ENCODE data around the gene FMO1.
"Not testable (repeated sequence)": the region's sequence is repeated elsewhere in the genome, so short reads cannot be mapped to it uniquely, and the experiment has no call there.

Gene FMO1

DNA sequence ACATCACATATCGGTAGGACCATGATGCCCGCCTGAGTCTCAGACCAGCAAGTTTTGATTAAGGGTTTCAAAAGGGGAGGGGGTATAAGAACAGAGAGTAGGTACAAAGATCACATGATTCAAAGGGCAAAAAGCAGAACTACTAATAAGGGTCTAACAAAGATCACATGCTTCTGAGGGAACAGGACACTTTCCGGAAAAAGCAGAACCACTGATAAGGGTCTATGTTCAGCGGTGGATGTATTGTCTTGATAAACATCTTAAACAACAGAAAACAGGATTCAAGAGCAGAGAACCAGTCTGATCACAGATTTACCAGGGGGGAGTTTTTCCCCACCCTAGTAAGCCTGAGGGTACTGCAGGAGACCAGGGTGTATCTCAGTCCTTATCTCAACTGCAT is 12.1 kb upstream of the FMO1 start:
- not testable (repeated sequence) for DNase-seq

- no peak for DNase-seq
Observed at GRCh38 chr1:171243878-171244277, 4.4 kb upstream of the FMO1 start.

DNA sequence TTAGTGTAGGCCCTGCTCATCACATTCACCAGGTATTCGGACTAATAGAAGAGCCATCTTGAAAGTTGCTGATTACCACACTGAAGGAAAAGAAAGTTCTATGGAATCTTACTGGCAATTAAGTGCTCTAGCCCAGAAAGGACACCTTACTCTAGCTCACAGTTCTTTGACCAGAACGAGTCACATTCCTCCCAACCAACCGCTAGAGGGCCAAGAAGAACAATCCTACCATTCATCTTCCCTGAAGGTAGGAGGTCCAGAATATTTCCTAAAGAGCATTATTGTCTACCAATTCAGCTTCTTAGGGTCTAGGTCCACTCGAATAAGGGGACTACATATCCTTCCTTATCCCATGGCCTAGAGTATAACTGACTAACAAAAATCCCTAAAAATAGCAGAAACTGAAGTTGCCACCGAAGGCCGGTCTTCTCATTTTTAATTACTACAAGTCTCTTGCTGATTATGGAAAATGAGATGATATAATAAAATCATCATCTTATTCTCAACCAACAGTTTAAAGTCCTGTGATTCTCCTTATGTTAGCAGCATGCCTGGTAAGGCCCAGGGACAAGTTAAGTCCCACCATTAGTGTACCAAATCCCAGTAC is 2.7 kb upstream of the FMO1 start:
- no peak for DNase-seq

DNA sequence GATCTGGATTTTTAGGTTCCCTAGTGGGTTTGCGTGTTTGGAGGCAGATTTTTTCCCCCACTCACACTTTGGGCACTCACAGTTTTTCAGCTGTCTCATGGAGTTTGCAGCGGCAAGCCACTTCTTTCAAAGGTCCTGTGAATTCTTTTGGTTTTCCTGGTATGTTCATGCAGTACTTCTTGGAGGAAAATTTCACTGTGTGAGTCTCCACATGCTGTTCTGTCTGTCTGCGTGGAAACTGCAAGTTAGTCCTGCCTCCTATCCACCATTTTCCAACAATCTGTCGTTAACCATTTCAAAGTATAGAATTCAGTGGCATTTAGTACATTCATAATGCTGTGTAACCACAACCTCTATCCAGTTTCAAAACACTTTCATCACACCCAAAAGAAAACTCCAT is 793 bp upstream of the FMO1 start:
- DNase-seq: no peak

- no peak for DNase-seq
Observed at GRCh38 chr1:171248841-171249240, 547 bp downstream of the FMO1 start.

GRCh38 chr1:171250263-171250662 is 2.0 kb downstream of the FMO1 start:
- DNase-seq: no peak

DNA sequence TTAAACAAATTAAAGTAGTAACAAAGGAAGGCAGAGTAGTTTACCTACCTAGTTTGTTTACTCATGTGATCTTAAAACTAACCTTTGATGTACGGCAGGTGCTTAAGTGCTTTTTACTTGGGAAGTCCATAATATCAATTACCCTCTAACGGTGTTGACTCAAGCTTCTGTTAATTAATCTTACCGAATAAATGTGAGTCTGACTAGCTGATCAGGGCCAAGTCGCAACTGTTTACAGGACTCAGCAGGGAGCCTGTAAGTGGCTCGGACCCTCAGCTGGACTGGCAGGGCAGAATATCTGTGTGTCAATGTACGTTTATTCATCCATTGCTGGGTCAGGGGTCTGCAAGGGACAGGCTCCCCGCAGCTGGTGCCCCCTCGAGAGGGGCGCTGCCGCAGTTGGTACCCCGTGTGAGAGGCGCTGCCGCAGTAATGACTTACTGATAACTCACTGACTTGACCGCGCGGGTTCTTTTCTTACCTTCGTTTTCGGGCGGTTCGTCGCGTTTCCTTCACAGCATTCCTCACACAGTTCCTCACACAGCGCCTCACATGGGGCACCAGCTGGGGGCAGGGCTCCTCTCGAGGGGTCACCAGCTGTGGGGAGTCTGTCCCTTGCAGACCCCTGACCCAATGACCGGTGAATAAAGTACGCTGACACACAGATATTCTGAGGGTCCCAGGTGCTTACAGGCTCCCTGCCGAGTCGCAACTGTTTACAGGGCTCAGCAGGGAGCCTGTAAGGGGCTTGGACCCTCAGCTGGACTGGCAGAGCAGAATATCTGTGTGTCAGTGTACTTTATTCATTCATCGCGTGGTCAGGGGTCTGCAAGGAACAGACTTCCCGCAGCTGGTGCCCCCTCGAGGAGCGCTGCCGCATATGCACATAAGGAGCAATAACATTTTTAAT is 3.0 kb downstream of the FMO1 start:
- peak; percentile 55 for DNase-seq

DNA sequence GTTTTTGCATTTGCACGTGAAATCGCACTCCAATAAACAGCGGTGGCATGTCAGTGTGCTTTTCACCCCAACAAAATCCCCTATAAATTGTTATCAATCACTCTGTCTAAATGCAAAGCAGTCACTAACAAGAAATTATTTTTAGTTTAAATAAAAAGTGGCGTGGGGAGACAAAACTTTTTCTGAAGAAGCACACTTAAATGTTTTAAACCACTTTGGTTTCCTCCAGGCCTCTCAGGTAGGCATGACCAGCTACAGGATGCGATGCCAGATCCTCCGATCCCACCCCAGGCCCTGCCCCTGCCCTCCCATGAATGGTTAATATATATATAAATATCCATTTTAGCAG is 3.6 kb downstream of the FMO1 start:
- no peak for DNase-seq

GRCh38 chr1:171252482-171252881 is 4.2 kb downstream of the FMO1 start:
- no peak for DNase-seq

GRCh38 chr1:171254859-171255258 is 6.6 kb downstream of the FMO1 start:
- DNase-seq: no peak

DNA sequence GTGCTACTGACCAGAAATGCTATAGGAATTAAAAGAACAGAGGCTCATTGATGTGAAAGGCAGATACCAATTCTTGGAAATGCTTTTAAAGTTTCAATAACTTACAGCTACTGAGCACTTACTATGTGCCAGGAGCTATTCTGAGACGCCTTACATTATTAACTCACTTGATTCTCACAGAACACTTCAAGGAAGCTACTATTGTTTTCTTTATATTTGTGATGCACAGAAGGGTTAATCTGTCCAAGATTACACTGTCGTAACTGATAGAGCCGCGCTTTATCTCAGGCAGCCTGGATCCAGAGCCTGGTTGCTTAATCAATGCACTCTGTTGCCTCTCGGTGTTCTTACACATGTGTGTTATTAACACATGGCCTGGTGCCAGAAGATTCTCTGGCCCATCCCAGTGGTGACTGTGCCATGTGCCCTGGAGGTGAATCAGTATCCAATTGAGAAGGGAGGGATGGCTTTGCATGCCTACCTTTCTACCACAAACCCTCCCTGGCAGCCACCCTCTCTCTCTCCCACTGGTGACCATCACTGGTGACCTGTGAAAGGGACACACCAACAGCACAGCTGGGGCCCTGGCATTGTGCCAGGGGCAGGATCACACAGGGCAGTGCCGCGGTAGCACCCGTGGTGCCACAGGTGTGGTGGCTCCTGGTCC is 8.8 kb downstream of the FMO1 start:
- DNase-seq: no peak

DNA sequence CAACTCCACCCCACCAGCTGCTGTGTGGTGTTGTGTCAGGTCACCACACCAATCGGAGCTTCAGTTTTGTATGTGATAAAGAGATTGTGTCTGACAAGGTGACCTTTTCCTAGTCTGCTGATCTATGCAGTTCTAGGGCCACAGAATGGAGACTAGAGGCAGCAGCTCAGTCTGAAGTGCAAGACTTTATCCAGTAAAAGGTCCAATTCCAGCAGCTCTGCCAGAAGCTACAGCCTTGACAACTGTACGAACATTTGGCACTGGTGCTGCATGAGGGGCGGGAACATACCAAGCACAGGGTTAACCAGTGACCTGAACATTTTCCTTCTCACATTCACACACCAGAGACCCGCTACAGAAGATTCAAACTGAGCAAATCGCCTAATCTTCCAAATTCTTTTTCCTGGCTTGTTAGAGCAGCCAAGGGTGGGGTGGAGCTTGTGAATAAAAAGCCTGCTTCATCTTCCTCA is 9.3 kb downstream of the FMO1 start:
- no peak for DNase-seq

DNA sequence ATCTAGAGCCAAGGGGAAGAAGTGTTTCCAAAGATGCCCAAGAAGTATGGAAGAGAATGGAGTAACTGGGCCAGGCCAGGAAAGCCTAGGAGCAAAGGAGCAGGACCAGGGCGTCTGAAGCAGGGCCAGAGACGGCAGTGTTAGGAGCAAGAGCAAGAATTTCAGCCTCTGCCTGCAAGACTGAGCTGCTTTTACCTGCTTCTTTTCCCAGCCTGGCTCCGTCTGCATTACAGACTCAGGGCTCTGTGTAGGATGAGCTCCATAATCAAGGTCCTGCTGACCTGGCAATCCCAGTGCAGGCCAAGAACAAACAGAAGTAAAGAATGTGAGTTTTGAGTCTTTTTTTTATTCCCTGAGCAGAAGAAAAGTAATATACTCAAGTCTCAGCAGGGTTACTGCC is 10.1 kb downstream of the FMO1 start:
- no peak for DNase-seq

GRCh38 chr1:171258943-171259342 is 10.6 kb downstream of the FMO1 start:
- DNase-seq: no peak

DNA sequence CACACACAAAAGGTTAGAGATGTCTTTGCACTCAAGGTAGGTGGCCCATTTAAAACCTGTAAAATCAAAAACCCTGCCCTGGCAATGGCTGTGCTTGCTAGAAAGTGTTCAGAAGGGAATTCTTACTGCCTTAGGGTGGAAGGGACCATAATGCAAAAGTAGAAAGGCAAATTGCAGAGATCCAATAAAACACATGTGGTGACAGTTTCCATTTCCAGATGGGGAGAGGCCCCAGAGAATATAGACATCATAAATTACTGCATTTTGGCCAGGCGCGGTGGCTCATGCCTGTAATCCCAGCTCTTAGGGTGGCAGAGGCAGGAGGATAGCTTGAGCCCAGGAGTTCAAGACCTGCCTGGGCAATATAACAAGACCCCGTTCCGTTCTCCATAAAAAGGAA is 13.0 kb downstream of the FMO1 start:
- no peak for DNase-seq

GRCh38 chr1:171263901-171264300 is 15.6 kb downstream of the FMO1 start:
- no peak for DNase-seq

DNA sequence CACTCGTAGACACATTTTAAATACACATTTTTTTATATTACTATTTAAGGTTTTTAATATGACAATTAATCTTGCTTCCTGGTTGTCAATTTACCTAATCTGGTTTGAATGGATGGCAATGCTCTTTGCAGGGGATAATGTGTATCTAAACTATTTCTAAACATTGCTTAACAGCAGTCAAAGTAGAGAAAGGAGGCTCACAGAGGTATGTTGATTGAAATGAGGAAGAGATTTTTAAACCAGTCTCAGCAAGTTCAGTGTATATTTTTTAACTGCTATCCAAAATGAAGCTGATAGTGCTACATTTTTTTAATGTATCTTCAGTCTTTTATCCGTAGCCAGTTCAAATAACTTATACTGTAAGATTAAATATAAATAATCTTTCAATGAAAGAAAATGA is 17.4 kb downstream of the FMO1 start:
- no peak for DNase-seq

- DNase-seq: no peak
Observed at GRCh38 chr1:171266930-171267329, 18.6 kb downstream of the FMO1 start.

GRCh38 chr1:171267391-171267790 is 19.1 kb downstream of the FMO1 start:
- no peak for DNase-seq

DNA sequence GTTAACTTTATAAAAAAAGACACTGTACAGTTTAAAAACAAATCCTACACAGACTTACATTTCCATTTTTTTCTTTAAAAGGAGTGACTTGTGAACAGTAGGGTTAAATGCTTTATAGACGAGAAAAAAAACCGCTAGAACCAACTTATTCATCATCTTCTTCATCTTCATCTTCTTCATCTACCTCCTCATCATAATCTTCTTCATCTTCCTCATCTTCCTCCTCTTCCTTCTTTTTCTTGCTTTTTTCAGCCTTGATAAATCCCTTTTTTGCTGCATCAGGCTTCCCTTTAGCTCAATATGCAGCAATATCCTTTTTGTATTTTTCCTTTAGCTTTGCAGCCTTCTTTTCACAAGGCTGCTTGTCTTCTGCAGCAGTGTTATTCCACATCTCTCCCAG is 22.5 kb downstream of the FMO1 start:
- DNase-seq: no peak

GRCh38 chr1:171277534-171277933 is 29.2 kb downstream of the FMO1 start:
- DNase-seq: no peak

- DNase-seq: no peak
Observed at GRCh38 chr1:171279234-171279633, 30.9 kb downstream of the FMO1 start.

DNA sequence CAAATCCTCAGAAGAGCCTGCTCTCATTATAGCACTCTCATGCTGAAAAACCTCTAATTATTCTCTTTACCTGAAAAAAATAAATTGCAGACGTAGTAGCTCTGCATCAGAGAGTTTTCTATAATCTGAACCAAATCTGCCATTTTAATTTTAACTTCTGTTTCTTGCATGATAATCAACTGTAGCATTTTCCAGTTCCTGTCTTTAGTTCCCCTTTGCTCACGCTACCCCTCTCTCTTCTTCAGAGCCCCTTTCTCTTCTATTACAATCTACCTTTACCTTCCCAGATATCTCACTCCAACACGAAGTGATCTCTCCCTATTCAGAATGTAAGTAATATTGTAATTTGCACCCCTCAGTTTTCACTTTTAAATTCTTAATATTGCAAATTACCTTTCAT is 31.4 kb downstream of the FMO1 start:
- DNase-seq: no peak

GRCh38 chr1:171280599-171280998 is 32.3 kb downstream of the FMO1 start:
- no peak for DNase-seq
